GM23338 (cell line): Measurements from ENCODE around the gene POLE. TPM values are rescaled to one million over a fixed set of nuclear protein-coding genes. Genes with fewer than 3 reads are reported as not detected.

Source experiments
- ATAC-seq: fragments of 200-7000 bp; cut with Tn5 transposase; 3 replicates; pipeline ENCODE4 v1.9.1; 2020
- DNase-seq: peaks from one replicate; pipeline ENCODE4 v3.0.0-alpha.2; 2015; ENCODE audit warnings: low spot score
- H2AFZ ChIP-seq: fragments of 200-600 bp; sonication (generic); 2 replicates; pipeline ENCODE4 v1.8.0; 2016; ENCODE audit warnings: antibody characterized with exemption, mild to moderate bottlenecking, moderate library complexity
- H3F3A ChIP-seq: fragments of 200-600 bp; sonication (generic); replicated peaks from 2 replicates; pipeline ENCODE4 v1.8.0; 2017; ENCODE audit warnings: antibody characterized with exemption, mixed run types, low read depth
- H3K27ac ChIP-seq: fragments of 200-600 bp; sonication (generic); 2 replicates; pipeline ENCODE4 v1.6.1; 2016; ENCODE audit warnings: low read depth
- H3K27me3 ChIP-seq: fragments of 200-600 bp; sonication (generic); 2 replicates; pipeline ENCODE4 v1.8.0; 2016; ENCODE audit warnings: mild to moderate bottlenecking, mixed run types, moderate library complexity; ENCODE audit not compliant: insufficient read depth
- H3K36me3 ChIP-seq: fragments of 200-600 bp; sonication (generic); 2 replicates; pipeline ENCODE4 v1.8.0; 2016; ENCODE audit warnings: mild to moderate bottlenecking; ENCODE audit not compliant: insufficient read depth
- H3K4me1 ChIP-seq: fragments of 200-600 bp; sonication (generic); 2 replicates; pipeline ENCODE4 v1.8.0; 2016; ENCODE audit warnings: mild to moderate bottlenecking, moderate library complexity; ENCODE audit not compliant: insufficient read depth
- H3K4me2 ChIP-seq: fragments of 200-600 bp; sonication (generic); 2 replicates; pipeline ENCODE4 v1.7.1; 2017; ENCODE audit warnings: mixed run types
- H3K4me3 ChIP-seq: fragments of 200-600 bp; sonication (generic); 2 replicates; pipeline ENCODE4 v1.6.1; 2016; ENCODE audit warnings: mixed run types
- H3K79me2 ChIP-seq: fragments of 200-600 bp; sonication (generic); replicated peaks from 2 replicates; pipeline ENCODE4 v1.8.0; 2017; ENCODE audit warnings: mild to moderate bottlenecking; ENCODE audit not compliant: insufficient read depth
- H3K9me2 ChIP-seq: fragments of 200-600 bp; sonication (generic); 2 replicates; pipeline ENCODE4 v1.8.0; 2017; ENCODE audit not compliant: insufficient read depth
- H4K20me1 ChIP-seq: fragments of 200-600 bp; sonication (generic); replicated peaks from 2 replicates; pipeline ENCODE4 v1.8.0; 2017; ENCODE audit warnings: mild to moderate bottlenecking; ENCODE audit not compliant: insufficient read depth
- H3K27ac Mint-ChIP-seq: 2 replicates; pipeline ENCODE4 v1.8.0; 2020; ENCODE audit warnings: inconsistent platforms, mild to moderate bottlenecking, moderate library complexity, mixed read lengths
- H3K27me3 Mint-ChIP-seq: 3 replicates; pipeline ENCODE4 v1.8.0; 2022; ENCODE audit warnings: low read depth, mild to moderate bottlenecking, moderate library complexity, mixed read lengths, inconsistent platforms; ENCODE audit not compliant: insufficient read depth, poor library complexity
- H3K36me3 Mint-ChIP-seq: 3 replicates; pipeline ENCODE4 v1.8.0; 2021; ENCODE audit warnings: low read depth, mild to moderate bottlenecking, inconsistent platforms, moderate library complexity, mixed read lengths
- H3K4me1 Mint-ChIP-seq: 3 replicates; pipeline ENCODE4 v1.8.0; 2020; ENCODE audit warnings: mild to moderate bottlenecking, inconsistent platforms, mixed read lengths
- H3K4me3 Mint-ChIP-seq: 3 replicates; pipeline ENCODE4 v1.8.0; 2021; ENCODE audit warnings: moderate library complexity, mild to moderate bottlenecking, inconsistent platforms, mixed read lengths
- H3K9me3 Mint-ChIP-seq: 3 replicates; pipeline ENCODE4 v1.8.0; 2020; ENCODE audit warnings: moderate library complexity, mild to moderate bottlenecking, inconsistent platforms, mixed read lengths
- CREB1 ChIP-seq: fragments of 250-450 bp; sonication (Bioruptor Pico); IDR thresholded peaks from 2 replicates; pipeline ENCODE4 v1.5.0; 2020; ENCODE audit warnings: low read depth, mild to moderate bottlenecking, moderate library complexity
- CTCF ChIP-seq, 2 experiments: fragments of 200-600 bp in 1 of 2; sonication (generic) in 1 of 2; conservative IDR thresholded peaks; 2 replicates each; pipeline versions ENCODE4 v1.5.1 to v1.6.1; 2016 to 2017; ENCODE audit warnings: antibody characterized with exemption in 2 of 2, low read depth in 2 of 2, mild to moderate bottlenecking in 2 of 2, moderate library complexity in 1 of 2
- EZH2 ChIP-seq: fragments of 200-600 bp; sonication (generic); IDR thresholded peaks from one replicate; pipeline ENCODE4 v1.8.0; 2017; ENCODE audit warnings: antibody characterized with exemption, mild to moderate bottlenecking, low read depth; ENCODE audit not compliant: unreplicated experiment
- EZH2phosphoT487 ChIP-seq: fragments of 200-600 bp; sonication (generic); IDR thresholded peaks from one replicate; pipeline ENCODE4 v1.8.1; 2018; ENCODE audit warnings: antibody characterized with exemption; ENCODE audit not compliant: unreplicated experiment
- JUNB ChIP-seq: IDR thresholded peaks from one replicate; pipeline ENCODE4 v1.6.1; 2016; ENCODE audit warnings: antibody characterized with exemption; ENCODE audit not compliant: unreplicated experiment
- NANOG ChIP-seq: IDR thresholded peaks from 2 replicates; pipeline ENCODE4 v1.6.1; 2016; ENCODE audit warnings: antibody characterized with exemption, borderline replicate concordance
- POLR2AphosphoS5 ChIP-seq: IDR thresholded peaks from 2 replicates; pipeline ENCODE4 v1.6.1; 2016; ENCODE audit warnings: antibody characterized with exemption, low read depth
- REST ChIP-seq: IDR thresholded peaks from one replicate; pipeline ENCODE4 v1.6.1; 2018; ENCODE audit warnings: antibody characterized with exemption; ENCODE audit not compliant: unreplicated experiment
- STAT1 ChIP-seq: IDR thresholded peaks from one replicate; pipeline ENCODE4 v1.6.1; 2016; ENCODE audit warnings: antibody characterized with exemption; ENCODE audit not compliant: unreplicated experiment
- ZNF114 ChIP-seq: fragments of 250-450 bp; sonication (Bioruptor Pico); IDR thresholded peaks from 2 replicates; pipeline ENCODE4 v1.5.0; 2020; ENCODE audit warnings: mild to moderate bottlenecking, moderate library complexity
- ZNF331 ChIP-seq: fragments of 250-450 bp; sonication (Bioruptor Pico); IDR thresholded peaks from 2 replicates; pipeline ENCODE4 v1.5.0; 2020; ENCODE audit warnings: low read depth, mild to moderate bottlenecking, moderate library complexity
- polyA plus RNA-seq: library from polyadenylated mRNA; unstranded; fragments of >200 nt; fragmentation: Nextera tagmentation; extraction: Ambion mirVana; gene quantifications from 2 replicates; pipeline ENCODE4 v1.2.1, GENCODE V29; 2016
- total RNA-seq: library from RNA; depleted of rRNA; stranded (reverse); fragments of >200 nt; shearing (Covaris generic); gene quantifications from 2 replicates; pipeline ENCODE4 v1.2.3, GENCODE V29; 2014

Gene POLE
- total and polyA plus RNA-seq, 2 experiments from 2014 or later: 33.6 to 125 TPM

GRCh38 chr12:132665149-132665491, 22.0 kb downstream of the POLE start:
- H3K4me2 ChIP-seq: no peak overlapping the region
- Mint-ChIP-seq H3K27ac (no peak overlapping the region; the same call in 1 of the 2 replicates), H3K27me3 (no peaks in the 10 kb centered on the region), H3K36me3 (peaks cover 98% of the 10 kb centered on the region), H3K9me3 (no peaks in the 10 kb centered on the region), H3K4me3 (no peak overlapping the region), H3K4me1 (no peaks in the 10 kb centered on the region)
- no peak overlapping the region for H2AFZ ChIP-seq
- H3F3A ChIP-seq: no peaks in the 10 kb centered on the region
- no peaks in the 10 kb centered on the region for H3K4me1 ChIP-seq
- no peak overlapping the region for H3K4me3 ChIP-seq
- no peaks in the 10 kb centered on the region for H3K79me2 ChIP-seq
- H3K27ac ChIP-seq: no peak overlapping the region
- ATAC-seq (no peak), DNase-seq (no peak)
- H4K20me1 ChIP-seq: peaks cover 11% of the 10 kb centered on the region
- TF ChIP-seq CTCF (conservative IDR thresholded peaks at IDR 0.05; ENCODE audit: low read depth in 2 of 2) (no peak), CREB1 (CRISPR knock-in tag) (no peak), ZNF331 (CRISPR knock-in tag) (no peak), EZH2 (no peak), JUNB (no peak), STAT1 (no peak), NANOG (no peak), POLR2AphosphoS5 (no peak), ZNF114 (CRISPR knock-in tag) (no peak), REST (no peak)
- H3K27me3 ChIP-seq: no peaks in the 10 kb centered on the region
- peaks cover 57% of the 10 kb centered on the region for H3K36me3 ChIP-seq
- H3K9me2 ChIP-seq: no peaks in the 10 kb centered on the region

GRCh38 chr12:132664206-132665148, 22.7 kb downstream of the POLE start:
- H2AFZ ChIP-seq: no peak overlapping the region
- ATAC-seq: no peak
- no peak overlapping the region for H3K4me2 ChIP-seq
- no peaks in the 10 kb centered on the region for H3K4me1 ChIP-seq
- no peak overlapping the region for H3K4me3 ChIP-seq
- H4K20me1 ChIP-seq: peaks cover 11% of the 10 kb centered on the region
- H3K9me2 ChIP-seq: no peaks in the 10 kb centered on the region
- H3K9me3 Mint-ChIP-seq: no peaks in the 10 kb centered on the region
- no peak overlapping the region for H3K27ac ChIP-seq
- H3K4me1 Mint-ChIP-seq: no peaks in the 10 kb centered on the region
- H3K36me3 ChIP-seq: peaks cover 58% of the 10 kb centered on the region
- H3K27ac Mint-ChIP-seq: no peak overlapping the region
- H3F3A ChIP-seq: no peaks in the 10 kb centered on the region
- DNase-seq: no peak
- no peak overlapping the region for H3K4me3 Mint-ChIP-seq
- H3K36me3 Mint-ChIP-seq: peaks cover 99% of the 10 kb centered on the region
- no peaks in the 10 kb centered on the region for H3K27me3 ChIP-seq
- no peaks in the 10 kb centered on the region for H3K79me2 ChIP-seq
- no peaks in the 10 kb centered on the region for H3K27me3 Mint-ChIP-seq
- TF ChIP-seq ZNF331 (CRISPR knock-in tag) (no peak), EZH2phosphoT487 (no peak), REST (no peak), ZNF114 (CRISPR knock-in tag) (no peak), CREB1 (CRISPR knock-in tag) (no peak), JUNB (no peak), CTCF (conservative IDR thresholded peaks at IDR 0.05; ENCODE audit: low read depth in 2 of 2) (no peak)
